ENCODE data around the gene TUBGCP6.

- TF ChIP-seq, protein P1, sequence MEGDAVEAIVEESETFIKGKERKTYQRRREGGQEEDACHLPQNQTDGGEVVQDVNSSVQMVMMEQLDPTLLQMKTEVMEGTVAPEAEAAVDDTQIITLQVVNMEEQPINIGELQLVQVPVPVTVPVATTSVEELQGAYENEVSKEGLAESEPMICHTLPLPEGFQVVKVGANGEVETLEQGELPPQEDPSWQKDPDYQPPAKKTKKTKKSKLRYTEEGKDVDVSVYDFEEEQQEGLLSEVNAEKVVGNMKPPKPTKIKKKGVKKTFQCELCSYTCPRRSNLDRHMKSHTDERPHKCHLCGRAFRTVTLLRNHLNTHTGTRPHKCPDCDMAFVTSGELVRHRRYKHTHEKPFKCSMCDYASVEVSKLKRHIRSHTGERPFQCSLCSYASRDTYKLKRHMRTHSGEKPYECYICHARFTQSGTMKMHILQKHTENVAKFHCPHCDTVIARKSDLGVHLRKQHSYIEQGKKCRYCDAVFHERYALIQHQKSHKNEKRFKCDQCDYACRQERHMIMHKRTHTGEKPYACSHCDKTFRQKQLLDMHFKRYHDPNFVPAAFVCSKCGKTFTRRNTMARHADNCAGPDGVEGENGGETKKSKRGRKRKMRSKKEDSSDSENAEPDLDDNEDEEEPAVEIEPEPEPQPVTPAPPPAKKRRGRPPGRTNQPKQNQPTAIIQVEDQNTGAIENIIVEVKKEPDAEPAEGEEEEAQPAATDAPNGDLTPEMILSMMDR (IDR thresholded peaks at IDR 0.05), result no peak
- no peak for TF ChIP-seq ZFX (IDR thresholded peaks at IDR 0.05; ENCODE audit: borderline replicate concordance)
Observed at GRCh38 chr22:50281384-50281760, 36.5 kb upstream of the TUBGCP6 start.
